ENCODE results near the gene RAMACL.

Gene RAMACL

GRCh38 chr6:166575205-166575604, 11.3 kb downstream of the RAMACL start (continued):
- TF ChIP-seq ZSCAN5A (tag by site-specific recombination; IDR thresholded peaks at IDR 0.05) (no peak), YY1 (tag by site-specific recombination; IDR thresholded peaks at IDR 0.05) (no peak), AEBP2 (tag by site-specific recombination; IDR thresholded peaks at IDR 0.05; ENCODE audit: borderline replicate concordance) (no peak), KLF9 (tag by site-specific recombination; IDR thresholded peaks at IDR 0.05; ENCODE audit: low read depth) (no peak), ZBTB20 (tag by site-specific recombination; IDR thresholded peaks at IDR 0.05) (no peak), ZSCAN30 (tag by site-specific recombination; IDR thresholded peaks at IDR 0.05) (no peak)

- no peak overlapping the region for H3K27ac ChIP-seq (ENCODE audit: extremely low read depth, low read depth, low read length)
- H3K4me3 ChIP-seq (ENCODE audit: low read depth, low read length): no peak overlapping the region
- no peaks in the 10 kb centered on the region for H3K9me3 ChIP-seq (ENCODE audit: control insufficient read depth, insufficient read depth, low read depth, low read length)
- ChIA-PET CTCF (interaction anchor here (0.6 kb wide), 1 partner anchor 19 kb away, joined by 4 read pairs; no protein-coding TSS in a partner anchor), POLR2A (no interaction called here)
- H3K4me1 ChIP-seq (ENCODE audit: control insufficient read depth, insufficient read depth, low read length): peaks cover 8% of the 10 kb centered on the region
- H3K36me3 ChIP-seq (ENCODE audit: control insufficient read depth in 2 of 2, insufficient read depth in 1 of 2, low read length in 2 of 2): no peaks in the 10 kb centered on the region
- TF ChIP-seq ZFP37 (tag by site-specific recombination; IDR thresholded peaks at IDR 0.05) (no peak), ZNF645 (tag by site-specific recombination; IDR thresholded peaks at IDR 0.05) (no peak), ZBTB8A (tag by site-specific recombination; IDR thresholded peaks at IDR 0.05) (no peak), ZNF19 (tag by site-specific recombination; IDR thresholded peaks at IDR 0.05; ENCODE audit: low read depth) (no peak), ZNF558 (tag by site-specific recombination; IDR thresholded peaks at IDR 0.05) (no peak), ZNF768 (tag by site-specific recombination; IDR thresholded peaks at IDR 0.05) (no peak), ZNF777 (tag by site-specific recombination; IDR thresholded peaks at IDR 0.05; ENCODE audit: borderline replicate concordance) (no peak), ZNF404 (tag by site-specific recombination; IDR thresholded peaks at IDR 0.05) (no peak), KLF17 (tag by site-specific recombination; IDR thresholded peaks at IDR 0.05) (no peak), ZNF114 (tag by site-specific recombination; IDR thresholded peaks at IDR 0.05) (no peak), ZNF677 (tag by site-specific recombination; IDR thresholded peaks at IDR 0.05) (no peak), ZNF747 (tag by site-specific recombination; IDR thresholded peaks at IDR 0.05) (no peak), ZNF391 (tag by site-specific recombination; IDR thresholded peaks at IDR 0.05; ENCODE audit: borderline replicate concordance, low read depth) (no peak), ZBTB44 (tag by site-specific recombination; IDR thresholded peaks at IDR 0.05) (no peak), ZXDB (tag by site-specific recombination; IDR thresholded peaks at IDR 0.05) (no peak), ZNF169 (tag by site-specific recombination; IDR thresholded peaks at IDR 0.05) (no peak)
Measured at GRCh38 chr6:166573511-166574216, 12.8 kb downstream of the RAMACL start.
